Measurements from ENCODE around the gene TMEM167A. TPM values are rescaled to one million over a fixed set of nuclear protein-coding genes. Genes with fewer than 3 reads are reported as not detected.

The TMEM167A gene
- total and polyA plus RNA-seq, 2 donors (not counting 1 experiment from before 2014, with no cell fraction given) = 9.2 to 41.2 TPM

DNA sequence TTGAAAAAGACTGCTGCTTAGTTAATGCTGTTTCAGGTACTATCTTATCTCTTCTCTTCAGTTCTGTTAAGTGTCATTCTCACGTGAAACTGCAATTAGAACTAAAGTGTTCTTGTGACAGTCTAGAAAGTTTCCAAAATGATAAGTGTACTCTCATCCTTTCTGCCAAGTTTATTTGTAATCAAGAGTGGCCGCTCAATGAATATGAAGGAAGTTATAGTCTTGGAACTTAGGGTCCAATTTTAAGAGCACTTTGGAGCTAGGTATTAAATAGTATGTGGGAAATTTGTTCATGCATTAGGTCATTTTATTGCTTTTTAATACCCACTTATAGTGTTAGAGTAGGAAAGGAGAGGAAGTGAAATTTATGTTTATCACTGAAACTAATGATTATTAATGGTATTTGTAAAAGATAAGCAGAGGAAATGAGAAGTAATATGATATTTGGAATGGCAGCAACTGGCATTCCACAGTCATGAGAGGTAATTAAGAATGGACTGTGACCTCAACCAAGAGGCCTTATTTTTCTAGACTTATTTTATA, 20.6 kb upstream of the TMEM167A start:
- Histone ChIP-seq H3K36me3 (replicated peaks in 1 of 2; ENCODE audit: control extremely low read depth in 1 of 2, control insufficient read depth in 1 of 2, extremely low read depth in 1 of 2, insufficient read depth in 2 of 2, low read length in 1 of 2) (no peaks in the 10 kb centered on the region), H3K4me1 (ENCODE audit: control insufficient read depth in 2 of 2, insufficient read depth in 2 of 2, low read length in 2 of 2) (peaks cover 0 to under 1% of the 10 kb centered on the region in 2 donors), H3K4me3 (ENCODE audit: control extremely low read depth in 1 of 5, extremely low read depth in 1 of 5, insufficient read depth in 1 of 5, low read depth in 2 of 5, low read length in 4 of 5) (no peak overlapping the region), H3K27ac (ENCODE audit: low read length in 2 of 2) (no peak overlapping the region), H3K4me2 (replicated peaks; ENCODE audit: low read depth, low read length, poor library complexity, severe bottlenecking) (no peak overlapping the region), H2AFZ (ENCODE audit: insufficient read depth, low read depth, low read length, poor library complexity, severe bottlenecking) (no peak overlapping the region), H3K9ac (ENCODE audit: low read length) (no peak overlapping the region), H4K20me1 (ENCODE audit: control insufficient read depth, insufficient read depth, low read length, poor library complexity, severe bottlenecking) (no peaks in the 10 kb centered on the region), H3K27me3 (replicated peaks in 1 of 4; ENCODE audit: control extremely low read depth in 1 of 4, control insufficient read depth in 3 of 4, insufficient read depth in 4 of 4, low read length in 3 of 4) (no peaks in the 10 kb centered on the region), H3K79me2 (ENCODE audit: control insufficient read depth, insufficient read depth, low read length) (peaks cover 23% of the 10 kb centered on the region), H3K9me3 (ENCODE audit: control extremely low read depth in 1 of 3, control insufficient read depth in 2 of 3, insufficient read depth in 1 of 3, low read length in 2 of 3) (peaks cover 0 to 14% (median 1%) of the 10 kb centered on the region in 3 donors)
- H3K27me3 Mint-ChIP-seq = no peaks in the 10 kb centered on the region
- DNase-seq (no peak), ATAC-seq (ENCODE audit: low read depth) (no peak)
- H3K27ac Mint-ChIP-seq = no peak overlapping the region
- WGBS (ENCODE audit: insufficient coverage) = 100% methylated on average over 1 of the region's 2 CpGs
- H3K4me3 Mint-ChIP-seq = no peak overlapping the region
- TF ChIP-seq, protein P1, sequence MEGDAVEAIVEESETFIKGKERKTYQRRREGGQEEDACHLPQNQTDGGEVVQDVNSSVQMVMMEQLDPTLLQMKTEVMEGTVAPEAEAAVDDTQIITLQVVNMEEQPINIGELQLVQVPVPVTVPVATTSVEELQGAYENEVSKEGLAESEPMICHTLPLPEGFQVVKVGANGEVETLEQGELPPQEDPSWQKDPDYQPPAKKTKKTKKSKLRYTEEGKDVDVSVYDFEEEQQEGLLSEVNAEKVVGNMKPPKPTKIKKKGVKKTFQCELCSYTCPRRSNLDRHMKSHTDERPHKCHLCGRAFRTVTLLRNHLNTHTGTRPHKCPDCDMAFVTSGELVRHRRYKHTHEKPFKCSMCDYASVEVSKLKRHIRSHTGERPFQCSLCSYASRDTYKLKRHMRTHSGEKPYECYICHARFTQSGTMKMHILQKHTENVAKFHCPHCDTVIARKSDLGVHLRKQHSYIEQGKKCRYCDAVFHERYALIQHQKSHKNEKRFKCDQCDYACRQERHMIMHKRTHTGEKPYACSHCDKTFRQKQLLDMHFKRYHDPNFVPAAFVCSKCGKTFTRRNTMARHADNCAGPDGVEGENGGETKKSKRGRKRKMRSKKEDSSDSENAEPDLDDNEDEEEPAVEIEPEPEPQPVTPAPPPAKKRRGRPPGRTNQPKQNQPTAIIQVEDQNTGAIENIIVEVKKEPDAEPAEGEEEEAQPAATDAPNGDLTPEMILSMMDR (IDR thresholded peaks at IDR 0.05) = no peak
- TF ChIP-seq EZH2 (IDR thresholded peaks at IDR 0.05; ENCODE audit: borderline replicate concordance, insufficient read depth, low read depth, low read length, poor library complexity, severe bottlenecking) = no peak
- intact Hi-C loops (cut with micrococcal nuclease) = no loop called here
- ChIA-PET POLR2A (no interaction called here), CTCF (no interaction called here)
- peaks cover 6% of the 10 kb centered on the region for H3K4me1 Mint-ChIP-seq
- H3K9me3 Mint-ChIP-seq (ENCODE audit: insufficient read depth) = peaks cover 6% of the 10 kb centered on the region

GRCh38 chr5:83096660-83097339, 19.6 kb upstream of the TMEM167A start:
- no peaks in the 10 kb centered on the region for H4K20me1 ChIP-seq (ENCODE audit: control insufficient read depth, insufficient read depth, low read length, poor library complexity, severe bottlenecking)
- ChIA-PET POLR2A (no interaction called here), CTCF (no interaction called here)
- peaks cover 0 to 16% (median 1%) of the 10 kb centered on the region in 3 donors for H3K9me3 ChIP-seq (ENCODE audit: control extremely low read depth in 1 of 3, control insufficient read depth in 2 of 3, insufficient read depth in 1 of 3, low read length in 2 of 3)
- Mint-ChIP-seq H3K27ac (no peak overlapping the region), H3K27me3 (no peaks in the 10 kb centered on the region), H3K9me3 (ENCODE audit: insufficient read depth) (peaks cover 11% of the 10 kb centered on the region), H3K4me1 (peaks cover 15% of the 10 kb centered on the region), H3K4me3 (no peak overlapping the region)
- H3K27ac ChIP-seq (ENCODE audit: low read length in 2 of 2) = no peak overlapping the region
- no CpG with 5 or more reads among the region's 2 CpGs for WGBS (ENCODE audit: insufficient coverage)
- H3K9ac ChIP-seq (ENCODE audit: low read length) = no peak overlapping the region
- peaks cover 0 to 10% of the 10 kb centered on the region in 2 donors for H3K4me1 ChIP-seq (ENCODE audit: control insufficient read depth in 2 of 2, insufficient read depth in 2 of 2, low read length in 2 of 2)
- H3K36me3 ChIP-seq (replicated peaks in 1 of 2; ENCODE audit: control extremely low read depth in 1 of 2, control insufficient read depth in 1 of 2, extremely low read depth in 1 of 2, insufficient read depth in 2 of 2, low read length in 1 of 2) = no peaks in the 10 kb centered on the region
- no peak overlapping the region for H2AFZ ChIP-seq (ENCODE audit: insufficient read depth, low read depth, low read length, poor library complexity, severe bottlenecking)
- ATAC-seq (ENCODE audit: low read depth) (no peak), DNase-seq (no peak)
- intact Hi-C loops (cut with micrococcal nuclease) = no loop called here
- no peak overlapping the region for H3K4me3 ChIP-seq (ENCODE audit: control extremely low read depth in 1 of 5, extremely low read depth in 1 of 5, insufficient read depth in 1 of 5, low read depth in 2 of 5, low read length in 4 of 5)
- no peak overlapping the region for H3K4me2 ChIP-seq (replicated peaks; ENCODE audit: low read depth, low read length, poor library complexity, severe bottlenecking)
- H3K79me2 ChIP-seq (ENCODE audit: control insufficient read depth, insufficient read depth, low read length) = peaks cover 23% of the 10 kb centered on the region
- H3K27me3 ChIP-seq (replicated peaks in 1 of 4; ENCODE audit: control extremely low read depth in 1 of 4, control insufficient read depth in 3 of 4, insufficient read depth in 4 of 4, low read length in 3 of 4) = no peaks in the 10 kb centered on the region
- TF ChIP-seq EZH2 (IDR thresholded peaks at IDR 0.05; ENCODE audit: borderline replicate concordance, insufficient read depth, low read depth, low read length, poor library complexity, severe bottlenecking) = no peak
- TF ChIP-seq, protein P1 (IDR thresholded peaks at IDR 0.05) = no peak
